Cardiac septum (tissue), 1 donor: ENCODE results near the gene MAP4K3. TPM values are rescaled to one million over a fixed set of nuclear protein-coding genes. Genes with fewer than 3 reads are reported as not detected.
"Not testable (repeated sequence)": the region's sequence is repeated elsewhere in the genome, so short reads cannot be mapped to it uniquely, and the experiment has no call there.

Source experiments
- DNase-seq: peaks from one replicate; pipeline ENCODE4 v3.0.0-alpha.2; 2020; ENCODE audit warnings: low spot score
- intact Hi-C: fragments of 100-400 bp; cut with DNase I; formaldehyde crosslinking; loops from one replicate; pipeline ENCODE4 v1.14.0; 2022
- total RNA-seq: library from RNA; stranded (reverse); fragmentation: NEBNext Ultra II Directional; extraction: Animal tissue kit (Norgen Biotek cat#: 25700); gene quantifications from one replicate; pipeline ENCODE4 v1.2.1, GENCODE V29; 2021
- donor health status: DM: no; HTN: no; CAD: no.

The MAP4K3 gene
- total RNA-seq, 1 donor from 2014 or later, result 40.0 TPM

DNA sequence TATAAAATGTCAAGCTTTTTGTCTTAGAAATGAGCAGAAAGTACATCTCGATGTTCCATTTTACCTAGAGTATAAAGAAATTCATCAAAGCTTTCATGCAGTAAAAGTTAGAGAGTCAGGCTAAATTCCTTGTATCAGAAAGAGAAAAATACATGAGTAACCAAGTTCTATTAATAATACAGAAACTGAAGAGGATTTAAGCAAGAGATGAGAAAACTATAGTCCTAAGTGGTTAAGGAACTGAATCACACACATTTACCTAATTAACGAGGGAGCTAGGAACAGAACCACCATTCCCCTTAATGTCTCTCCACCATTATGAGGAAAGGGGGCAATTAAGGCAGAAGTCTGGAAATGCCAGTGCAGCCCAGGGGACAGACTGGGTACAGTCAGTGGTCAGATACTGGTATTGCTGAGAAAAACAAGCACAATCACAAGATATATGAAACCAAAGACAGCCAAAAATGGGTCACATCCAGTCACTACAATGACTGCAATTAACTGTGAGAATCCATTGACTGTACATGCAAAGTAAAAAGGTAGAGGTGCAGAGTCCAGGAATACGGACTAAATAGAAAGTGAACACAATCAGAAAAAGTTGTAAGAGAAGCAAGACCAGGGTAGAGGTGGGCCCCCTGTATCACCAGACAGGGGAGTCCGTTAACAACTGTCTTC, 23.9 kb downstream of the MAP4K3 start:
- DNase-seq, result no peak
- intact Hi-C loops, result no loop called here

DNA sequence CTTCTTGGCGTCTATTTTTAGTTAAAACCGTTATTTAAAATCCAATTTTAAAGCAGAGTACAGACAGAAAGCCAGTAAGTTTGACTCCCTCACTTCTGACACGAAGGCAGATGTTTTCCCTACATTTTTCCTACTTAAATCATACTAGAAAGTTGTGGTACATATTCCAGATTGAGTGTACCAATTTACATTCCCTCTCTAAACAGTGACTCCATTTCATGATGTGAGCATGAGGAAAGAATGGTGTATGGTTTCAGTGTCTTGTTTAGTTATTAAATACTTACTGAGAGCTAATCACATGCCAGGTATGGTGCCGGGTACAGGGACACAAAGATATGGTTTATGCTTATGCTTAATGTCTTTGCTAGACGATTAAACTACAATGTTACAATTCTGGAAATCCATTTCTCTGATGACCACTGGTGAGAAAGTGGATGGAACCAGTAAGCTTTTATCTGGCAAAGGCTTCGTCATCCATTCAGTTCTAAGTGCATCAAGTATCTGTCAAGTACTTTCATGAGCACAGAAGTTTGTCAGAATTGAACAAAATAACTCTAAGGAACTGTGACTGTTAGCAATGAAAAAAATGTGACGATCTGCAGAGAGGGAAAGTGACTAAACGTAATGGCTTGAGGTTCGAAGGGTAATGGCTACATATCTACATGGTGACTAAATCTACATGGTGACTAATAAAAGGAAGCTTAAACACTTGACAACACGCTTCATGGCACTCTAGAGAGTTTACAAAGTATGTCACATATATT, 25.7 kb downstream of the MAP4K3 start:
- intact Hi-C loops, result no loop called here
- no peak for DNase-seq

DNA sequence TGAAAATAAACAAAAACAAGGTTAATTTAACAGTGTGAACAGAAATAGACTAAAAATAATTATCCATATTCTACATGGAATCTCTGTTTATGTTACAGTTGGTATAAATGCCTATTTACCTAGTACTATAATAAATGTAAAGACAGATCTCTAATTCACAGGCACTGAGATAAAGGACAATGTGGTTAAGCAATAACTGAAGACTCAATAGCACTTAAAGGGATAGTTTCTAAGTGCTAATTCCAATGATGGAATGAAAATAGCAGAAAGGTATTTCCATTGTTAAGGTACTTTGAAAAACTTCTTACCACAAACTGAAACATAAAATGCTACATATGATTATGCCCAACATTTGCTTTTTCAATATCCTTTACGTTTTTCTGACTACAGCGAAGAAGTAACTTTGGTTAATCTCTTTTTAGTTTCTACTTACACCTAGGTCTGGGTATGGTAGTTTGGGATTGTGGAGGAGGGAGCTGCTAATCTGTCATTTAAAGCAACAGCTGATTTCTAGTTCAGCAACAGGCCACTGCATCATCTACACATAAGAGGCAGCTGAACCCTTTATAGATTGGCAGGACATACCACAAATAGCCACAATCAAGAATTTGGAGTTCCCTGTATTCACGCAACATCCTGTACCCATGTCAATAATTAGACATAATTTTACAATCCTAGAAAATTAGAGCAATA, 27.2 kb downstream of the MAP4K3 start:
- no peak for DNase-seq
- intact Hi-C loops, result no loop called here

DNA sequence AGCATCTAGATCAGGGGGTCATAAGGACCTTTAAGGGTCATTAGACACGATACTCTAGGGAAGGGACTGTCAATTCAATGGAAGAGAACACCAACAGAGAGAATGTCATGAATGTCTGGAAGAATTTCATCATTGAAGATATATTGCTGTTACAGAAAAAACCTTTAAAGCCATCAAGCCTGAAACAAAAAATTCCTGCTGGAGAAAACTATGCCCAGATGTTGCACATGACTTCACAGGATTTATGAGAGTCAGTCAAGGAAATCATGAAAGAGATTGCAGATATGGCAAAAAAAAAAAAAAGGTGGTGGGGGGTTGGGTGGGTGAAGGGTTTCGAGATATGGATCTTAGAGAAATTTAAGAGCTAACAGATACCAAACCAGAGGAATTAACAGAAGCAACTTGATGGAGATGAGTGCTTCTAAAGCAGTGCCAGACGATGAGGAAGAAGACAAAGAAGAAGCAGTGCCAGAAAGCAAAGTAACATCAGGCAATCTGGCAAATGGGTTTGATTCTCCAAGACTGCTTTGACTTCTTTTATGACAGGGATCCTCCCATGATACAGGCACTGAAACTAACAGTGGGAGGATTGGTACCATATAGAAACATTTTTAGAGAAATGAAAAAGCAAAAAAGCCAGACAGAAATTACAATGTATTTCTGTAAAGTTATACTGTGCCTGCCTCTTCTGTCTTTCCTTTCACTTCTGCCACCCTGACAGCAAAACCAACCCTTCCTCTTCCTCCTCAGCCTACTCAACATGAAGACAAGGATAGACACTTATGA, 28.5 kb downstream of the MAP4K3 start:
- intact Hi-C loops, result no loop called here

DNA sequence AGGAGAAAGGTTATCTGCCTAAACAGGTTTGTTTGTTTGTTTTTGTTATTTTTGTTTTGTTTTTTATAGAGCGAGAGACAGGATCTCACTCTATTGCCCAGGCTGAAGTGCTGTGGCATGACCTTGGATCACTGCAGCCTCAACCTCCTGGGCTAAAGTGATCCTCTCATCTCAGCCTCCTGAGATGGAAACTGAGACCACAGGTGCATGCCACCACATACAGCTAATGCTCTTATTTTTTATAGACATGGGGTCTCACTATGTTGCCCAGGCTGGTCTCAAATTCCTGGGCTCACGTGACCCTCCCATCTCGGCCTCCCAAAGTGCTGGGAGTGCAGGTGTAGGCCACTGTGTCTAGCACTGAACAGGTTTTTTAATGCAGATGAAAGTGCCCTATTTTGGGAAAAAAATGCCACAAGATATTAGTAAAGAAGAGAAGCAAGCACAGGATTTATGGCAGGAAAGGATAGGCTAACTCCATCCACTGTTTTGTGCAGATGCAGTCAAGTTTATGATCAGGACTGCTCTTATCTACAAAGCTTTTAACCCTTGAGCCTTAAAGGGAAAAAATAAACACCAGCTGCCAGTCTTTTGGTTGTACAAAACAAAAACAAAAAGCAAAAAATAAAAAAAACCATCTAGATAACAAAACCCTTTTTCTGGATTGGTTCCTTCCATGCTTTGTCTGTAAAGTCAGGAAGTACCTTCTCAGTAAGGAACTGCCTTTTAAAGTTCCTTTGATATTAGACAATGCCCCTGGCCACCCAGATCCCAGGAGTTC, 29.4 kb downstream of the MAP4K3 start:
- no peak for DNase-seq
- intact Hi-C loops, result no loop called here

More for the DNA sequence above, 28.5 kb downstream of the MAP4K3 start:
- no peak for DNase-seq

DNA sequence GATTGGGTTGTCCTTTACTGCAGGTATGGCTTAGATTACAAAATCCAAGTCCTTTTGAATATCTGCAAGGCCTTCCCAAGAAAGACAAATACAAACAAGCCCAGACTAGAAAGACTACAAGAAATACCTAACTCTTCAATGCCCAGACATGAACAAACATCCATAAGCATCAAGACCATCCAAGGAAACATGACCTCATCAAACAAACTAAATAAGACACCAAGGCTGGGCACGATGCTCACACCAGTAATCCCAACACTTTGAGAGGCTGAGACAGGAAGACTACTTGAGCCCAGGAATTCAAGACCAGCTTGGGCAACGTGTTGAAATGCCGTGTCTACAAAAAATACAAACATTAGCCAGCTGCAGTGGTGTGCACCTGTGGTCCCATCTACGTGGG, 31.7 kb downstream of the MAP4K3 start:
- intact Hi-C loops, result no loop called here
- DNase-seq, result no peak

DNA sequence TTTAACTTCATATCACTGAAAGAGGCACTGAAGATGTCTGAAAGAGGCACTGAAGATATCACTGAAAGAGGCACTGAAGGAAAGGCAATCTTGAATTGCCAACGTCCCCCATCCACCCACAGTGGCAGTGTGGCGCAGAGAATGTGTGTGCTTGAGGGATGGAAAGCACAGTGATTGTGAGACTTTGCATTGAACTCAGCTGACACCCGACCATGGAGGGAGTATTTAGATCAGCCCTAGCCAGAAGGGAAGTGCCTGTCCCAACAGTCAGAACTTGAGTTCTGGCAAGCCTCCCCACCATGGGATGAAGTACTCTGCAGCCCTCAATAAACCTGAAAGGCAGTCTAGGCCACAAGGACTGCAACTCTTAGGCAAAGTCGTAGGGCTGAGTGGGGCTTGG, 33.8 kb downstream of the MAP4K3 start:
- no peak for DNase-seq
- intact Hi-C loops, result no loop called here

DNA sequence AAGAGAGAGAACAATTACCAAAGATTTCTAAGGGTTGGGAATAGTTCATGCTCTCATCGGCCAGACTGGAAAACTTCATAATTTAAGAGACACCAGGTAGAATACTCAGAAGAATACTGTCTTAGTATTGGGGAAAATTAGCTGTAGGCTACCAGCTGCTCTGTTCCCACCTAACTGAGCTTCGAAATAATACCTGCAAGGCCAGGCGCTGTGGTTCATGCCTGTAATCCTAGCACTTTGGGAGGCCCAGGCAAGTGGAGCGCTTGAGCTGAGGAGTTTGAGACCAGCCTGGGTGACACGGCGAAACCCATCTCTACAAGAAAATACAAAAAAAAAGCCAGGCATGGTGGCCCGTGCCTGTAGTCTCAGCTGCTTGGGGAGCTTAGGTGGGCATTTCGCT, 35.8 kb downstream of the MAP4K3 start:
- intact Hi-C loops, result no loop called here
- no peak for DNase-seq

DNA sequence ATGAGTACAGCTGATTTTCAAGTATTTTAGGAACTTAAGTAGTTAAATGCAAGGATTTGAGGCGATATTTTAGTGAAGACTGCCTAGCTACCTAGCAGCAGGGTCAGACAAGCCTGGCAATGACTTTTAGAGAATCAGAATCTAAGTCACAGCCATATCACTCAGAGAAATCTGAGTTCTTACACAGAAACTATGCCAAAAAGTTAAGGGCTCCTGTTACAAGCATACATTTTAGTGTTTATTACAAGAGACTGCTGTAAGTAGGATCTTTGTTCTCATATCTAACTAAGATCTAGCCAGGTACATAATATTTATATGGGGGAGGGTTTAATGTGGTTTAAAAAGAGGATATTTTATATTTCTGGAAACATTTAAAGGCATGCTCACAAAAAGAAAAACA, 37.5 kb downstream of the MAP4K3 start:
- intact Hi-C loops, result no loop called here
- no peak for DNase-seq

DNA sequence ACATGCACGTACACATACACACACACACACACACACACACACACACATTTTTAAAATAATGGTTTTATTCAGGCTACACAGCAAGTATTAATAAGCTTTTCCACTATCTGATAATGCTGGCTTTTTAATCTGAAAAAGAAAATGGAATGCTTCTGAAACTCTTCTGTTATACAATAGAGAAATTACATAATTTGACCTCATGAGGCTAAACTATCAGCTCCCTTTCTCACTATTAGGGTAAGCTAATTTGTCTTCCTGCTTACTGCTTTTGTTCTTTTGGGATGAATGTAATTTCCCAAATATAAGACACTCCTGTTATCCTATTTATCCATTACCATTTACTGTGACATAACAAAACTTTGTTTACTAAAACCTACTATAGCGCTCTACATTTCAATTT, 41.8 kb downstream of the MAP4K3 start:
- no peak for DNase-seq
- intact Hi-C loops, result no loop called here

DNA sequence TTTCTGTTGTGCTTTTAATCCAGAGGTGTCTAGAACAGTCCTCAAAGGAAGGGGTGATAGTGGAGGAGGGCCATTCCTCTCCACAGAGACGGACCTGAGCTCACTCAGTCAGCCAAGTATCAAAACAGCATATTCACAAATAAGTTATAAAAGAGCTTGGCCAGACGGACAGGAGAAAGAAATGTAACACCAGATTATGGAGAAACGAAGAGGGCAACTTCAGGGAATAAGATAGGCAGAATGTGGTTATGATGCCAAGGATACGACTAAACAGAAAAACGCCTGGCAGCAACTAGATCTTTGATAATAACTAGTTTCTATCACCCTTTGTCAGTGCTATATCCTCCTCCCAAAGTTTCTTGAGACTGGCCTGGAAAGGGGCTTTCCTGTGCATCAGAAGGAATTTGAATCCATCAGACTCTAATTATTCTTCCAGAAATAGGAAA, 42.5 kb downstream of the MAP4K3 start:
- no peak for DNase-seq
- intact Hi-C loops, result no loop called here

DNA sequence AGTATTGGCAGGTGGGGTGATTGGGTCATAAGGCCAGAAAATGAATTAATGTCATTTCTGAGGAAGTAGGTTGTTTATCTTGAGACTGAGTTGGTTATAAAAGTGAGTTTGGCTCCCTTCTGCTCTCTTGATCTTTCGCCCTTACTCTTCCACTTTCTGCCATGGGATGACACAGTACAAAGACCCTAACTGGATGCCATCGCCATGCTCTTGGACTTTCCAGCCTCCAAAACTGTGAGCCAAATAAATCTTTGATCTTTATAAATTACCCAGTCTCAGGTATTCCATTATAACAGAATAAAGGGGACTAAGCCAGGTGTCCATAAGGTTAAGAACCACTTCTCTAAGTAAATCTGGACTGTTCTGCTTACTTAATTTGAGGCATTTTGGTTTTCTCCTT, 44.4 kb downstream of the MAP4K3 start:
- DNase-seq, result no peak
- intact Hi-C loops, result no loop called here

DNA sequence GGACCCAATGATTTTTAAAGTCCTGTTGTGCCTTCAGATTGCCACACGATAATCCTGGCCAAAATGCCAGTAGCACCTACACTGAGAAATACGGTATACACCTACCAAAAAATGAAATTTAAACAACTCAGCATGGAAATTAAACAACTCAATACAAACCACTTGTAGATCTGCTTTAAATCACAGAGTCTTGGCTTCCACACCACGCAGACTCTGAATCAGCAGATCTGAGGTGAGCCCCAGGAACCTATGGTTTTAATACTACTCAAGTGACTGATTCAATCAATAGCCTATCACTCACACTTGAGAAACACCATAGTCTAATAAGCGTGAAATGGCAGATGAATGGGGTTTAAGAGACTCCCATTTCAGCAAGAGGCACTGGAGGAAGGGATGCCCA, 46.9 kb downstream of the MAP4K3 start:
- intact Hi-C loops, result no loop called here
- DNase-seq, result no peak

DNA sequence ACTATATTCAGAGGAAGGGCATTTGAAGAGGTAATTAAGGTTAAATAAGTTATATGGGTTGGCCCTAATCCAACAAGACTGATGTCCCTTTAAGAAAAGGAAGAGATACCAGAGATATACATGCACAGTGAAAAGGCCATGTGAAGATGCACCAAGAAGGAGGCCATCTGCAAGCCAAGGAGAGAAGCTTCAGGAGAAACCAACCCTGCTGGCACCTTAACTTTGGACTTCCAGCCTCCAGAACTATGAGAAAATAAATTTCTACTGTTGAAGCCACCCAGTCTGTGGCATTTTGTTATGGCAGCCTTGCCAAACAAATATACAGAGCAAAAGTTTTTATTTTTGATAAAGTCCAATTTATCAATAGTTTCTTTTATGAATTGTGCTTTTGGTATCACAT, 51.0 kb downstream of the MAP4K3 start:
- intact Hi-C loops, result no loop called here
- DNase-seq, result no peak

DNA sequence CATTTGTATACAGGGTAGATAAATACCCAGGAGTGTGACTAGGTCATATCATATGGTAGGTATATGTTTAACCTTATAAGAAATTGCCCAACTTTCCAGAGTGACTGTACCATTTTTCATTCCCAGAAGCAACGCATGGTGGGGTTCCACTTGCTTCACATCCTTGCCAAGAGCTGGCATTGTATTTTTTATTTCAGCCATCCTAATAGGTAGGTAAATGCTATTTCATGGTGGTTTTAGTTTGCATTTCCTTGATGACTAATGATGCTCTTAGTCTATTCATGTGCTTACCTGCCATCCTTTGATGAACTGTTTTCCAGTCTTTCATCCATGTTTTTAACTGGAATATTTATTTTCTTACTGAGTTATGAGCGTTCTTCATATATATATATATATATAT, 51.9 kb downstream of the MAP4K3 start:
- DNase-seq, result no peak
- intact Hi-C loops, result no loop called here

DNA sequence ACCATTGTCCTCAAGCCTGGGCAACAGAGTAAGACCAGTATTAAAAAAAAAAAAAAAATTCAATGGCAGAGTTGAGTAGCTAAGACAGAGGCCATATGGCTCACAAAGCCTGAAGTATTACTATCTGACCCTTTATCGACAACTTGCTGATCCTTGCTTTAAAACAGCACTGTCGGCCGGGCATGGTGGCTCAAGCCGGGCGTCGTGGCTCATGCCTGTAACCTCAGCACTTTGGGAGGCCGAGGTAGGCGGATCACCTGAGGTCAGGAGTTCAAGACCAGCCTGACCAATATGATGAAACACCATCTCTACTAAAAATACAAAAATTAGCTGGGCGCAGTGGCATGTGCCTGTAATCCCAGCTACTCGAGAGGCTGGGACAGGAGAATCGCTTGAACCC, 53.0 kb downstream of the MAP4K3 start:
- intact Hi-C loops, DNase-seq: not testable (repeated sequence)

DNA sequence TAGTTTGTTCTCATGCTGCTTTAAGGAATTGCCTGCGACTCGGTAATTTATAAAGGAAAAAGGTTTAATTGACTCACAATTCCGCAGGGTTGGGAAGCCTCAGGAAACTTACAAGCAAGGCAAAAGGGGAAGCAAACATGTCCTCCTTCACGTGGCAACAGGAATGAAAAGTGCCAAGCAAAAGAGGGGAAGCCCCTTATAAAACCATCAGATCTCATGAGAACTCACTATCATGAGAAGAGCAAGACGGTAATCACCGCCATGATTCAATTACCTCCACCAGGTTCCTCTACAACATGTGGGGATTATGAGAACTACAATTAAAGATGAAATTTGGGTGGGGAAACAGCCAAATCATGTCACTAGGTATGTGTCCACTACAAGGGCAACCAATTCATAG, 53.9 kb downstream of the MAP4K3 start:
- DNase-seq, result no peak
- intact Hi-C loops, result no loop called here

DNA sequence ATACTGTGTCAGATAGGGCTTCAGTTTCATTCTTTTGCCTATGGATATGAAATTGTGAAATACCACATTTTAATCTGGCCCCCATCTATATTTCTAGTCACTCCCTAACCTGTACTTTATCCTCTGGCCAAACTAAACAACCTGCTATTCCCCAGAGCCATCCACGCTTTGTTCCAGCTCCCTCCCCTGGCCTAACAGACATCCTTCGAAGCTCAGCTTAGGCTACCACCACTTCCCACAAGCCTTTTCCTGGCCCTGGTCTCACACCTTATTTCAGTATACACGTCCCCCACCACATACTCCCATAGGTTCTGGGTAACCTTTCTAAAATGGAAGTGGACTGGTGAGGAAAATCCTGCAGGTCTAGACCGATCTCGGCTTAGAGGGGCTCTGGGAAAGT, 55.4 kb downstream of the MAP4K3 start:
- no peak for DNase-seq
- intact Hi-C loops, result no loop called here

DNA sequence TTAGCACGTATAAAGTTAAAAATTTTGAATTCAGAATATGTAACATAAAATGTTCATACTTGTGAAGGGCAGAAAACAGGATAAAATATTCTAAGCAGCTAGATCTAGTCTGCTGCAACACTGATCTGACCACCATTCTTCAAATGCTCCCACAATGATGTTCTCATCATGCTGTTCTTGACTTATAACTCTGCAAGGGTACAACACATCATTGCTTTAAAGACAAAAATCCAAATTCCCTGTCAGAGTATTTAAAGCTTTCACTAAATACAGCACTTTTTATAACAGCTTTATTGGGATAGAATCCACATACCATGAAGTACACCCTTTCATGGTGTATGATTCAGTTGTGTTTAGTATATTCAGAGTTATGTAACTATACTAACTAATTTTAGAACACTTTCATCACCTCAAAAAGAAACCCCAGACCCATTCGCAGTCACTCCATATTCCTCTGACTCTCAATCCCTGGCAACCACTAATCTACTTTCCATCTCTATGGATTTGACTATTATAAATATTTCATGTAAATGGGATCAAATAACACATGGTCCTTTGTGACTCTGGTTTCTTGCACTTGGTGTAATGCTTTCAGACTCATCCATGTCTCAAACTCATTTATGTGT, 56.4 kb downstream of the MAP4K3 start:
- no peak for DNase-seq
- intact Hi-C loops, result no loop called here
